Stimulated activated CD4-positive, alpha-beta T cell treated with anti-CD3 and anti-CD28 coated beads, Interleukin-1b, Interleukin-23, amount 100 ng/mL, for 1 hour (primary cell): Measurements from ENCODE around the gene PKP1.

Source experiments
- DNase-seq, 2 donors: peaks; one replicate each; pipeline ENCODE4 v3.0.0-alpha.2; 2020; ENCODE audit warnings: low read depth in 2 of 2

Gene PKP1

DNA sequence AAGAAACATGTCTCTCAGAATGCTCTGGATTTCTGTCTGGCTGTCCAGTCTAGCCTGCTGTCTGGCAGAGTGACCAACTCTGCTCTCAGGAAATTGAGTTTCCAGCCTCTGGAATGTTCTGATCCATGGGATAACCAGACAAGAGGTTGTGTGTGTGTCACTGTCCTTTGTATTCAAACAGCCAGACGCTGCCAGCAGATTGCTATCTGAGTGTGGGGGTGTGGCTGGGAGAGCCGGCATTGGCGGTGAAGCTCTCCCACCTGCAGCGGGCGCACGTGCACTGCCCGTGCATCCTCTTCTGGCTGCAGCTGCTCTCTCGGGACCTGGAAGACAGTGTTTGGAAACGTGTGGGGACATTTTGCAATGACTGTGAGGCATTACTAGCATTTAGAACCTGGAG is 26.1 kb downstream of the PKP1 start:
- DNase-seq = no peak

GRCh38 chr1:201310251-201310985 is 27.1 kb downstream of the PKP1 start:
- no peak for DNase-seq

GRCh38 chr1:201310986-201311355 is 27.7 kb downstream of the PKP1 start:
- DNase-seq = no peak

DNA sequence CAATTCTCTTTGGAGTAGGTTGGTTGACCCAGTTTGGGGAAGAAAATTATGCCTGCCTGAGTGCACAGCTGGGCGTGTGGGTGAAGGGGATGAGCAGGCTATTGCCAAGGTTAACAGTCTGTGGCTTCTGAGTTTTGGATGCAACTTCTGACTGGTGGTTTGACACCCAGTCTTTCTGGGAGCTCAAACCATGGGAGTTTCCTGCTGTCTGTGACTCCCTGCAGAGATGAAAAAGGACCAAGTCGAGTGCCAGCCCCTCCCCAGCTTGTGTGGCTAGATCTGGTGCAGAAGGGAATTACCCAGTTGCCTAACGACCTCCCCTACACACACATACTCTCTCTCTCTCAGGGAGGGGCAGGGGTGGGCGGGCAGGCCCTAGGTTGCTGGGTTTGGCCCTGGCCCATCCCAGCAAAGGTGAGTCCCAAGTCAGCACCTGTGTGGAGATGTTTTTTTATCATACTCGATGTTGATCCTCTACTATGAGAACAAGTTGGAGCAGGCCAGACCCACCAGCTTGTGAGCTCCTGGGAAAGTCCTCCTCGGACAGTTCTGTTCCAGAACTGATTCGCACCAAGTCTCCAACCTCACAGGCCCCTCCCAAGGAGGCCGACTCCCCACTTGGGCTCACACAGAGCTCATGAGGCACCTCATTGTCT is 28.2 kb downstream of the PKP1 start:
- DNase-seq = no peak

- no peak for DNase-seq
Measured at GRCh38 chr1:201312298-201312697, 29.0 kb downstream of the PKP1 start.

DNA sequence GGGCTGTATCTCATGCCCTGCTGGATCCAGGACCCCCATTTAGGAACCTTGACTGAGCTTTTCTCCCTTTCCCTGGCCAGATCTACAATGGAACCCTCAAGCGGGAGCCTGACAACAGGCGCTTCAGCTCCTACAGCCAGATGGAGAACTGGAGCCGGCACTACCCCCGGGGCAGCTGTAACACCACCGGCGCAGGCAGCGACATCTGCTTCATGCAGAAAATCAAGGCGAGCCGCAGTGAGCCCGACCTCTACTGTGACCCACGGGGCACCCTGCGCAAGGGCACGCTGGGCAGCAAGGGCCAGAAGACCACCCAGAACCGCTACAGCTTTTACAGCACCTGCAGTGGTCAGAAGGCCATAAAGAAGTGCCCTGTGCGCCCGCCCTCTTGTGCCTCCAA is 29.8 kb downstream of the PKP1 start:
- no peak for DNase-seq

GRCh38 chr1:201316556-201316955 is 33.2 kb downstream of the PKP1 start:
- DNase-seq = no peak

DNA sequence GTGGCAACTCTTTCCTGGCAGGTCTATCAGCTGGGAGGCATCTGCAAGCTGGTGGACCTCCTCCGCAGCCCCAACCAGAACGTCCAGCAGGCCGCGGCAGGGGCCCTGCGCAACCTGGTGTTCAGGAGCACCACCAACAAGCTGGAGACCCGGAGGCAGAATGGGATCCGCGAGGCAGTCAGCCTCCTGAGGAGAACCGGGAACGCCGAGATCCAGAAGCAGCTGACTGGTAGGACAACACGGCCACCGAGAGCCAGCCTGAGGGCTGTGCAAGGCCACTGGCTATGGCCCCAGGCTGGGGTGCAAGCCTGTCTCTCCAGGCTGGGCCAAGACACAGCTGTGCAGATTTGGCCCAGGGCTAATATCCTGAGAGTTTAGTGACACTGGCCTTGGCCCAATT is 34.2 kb downstream of the PKP1 start:
- no peak for DNase-seq

DNA sequence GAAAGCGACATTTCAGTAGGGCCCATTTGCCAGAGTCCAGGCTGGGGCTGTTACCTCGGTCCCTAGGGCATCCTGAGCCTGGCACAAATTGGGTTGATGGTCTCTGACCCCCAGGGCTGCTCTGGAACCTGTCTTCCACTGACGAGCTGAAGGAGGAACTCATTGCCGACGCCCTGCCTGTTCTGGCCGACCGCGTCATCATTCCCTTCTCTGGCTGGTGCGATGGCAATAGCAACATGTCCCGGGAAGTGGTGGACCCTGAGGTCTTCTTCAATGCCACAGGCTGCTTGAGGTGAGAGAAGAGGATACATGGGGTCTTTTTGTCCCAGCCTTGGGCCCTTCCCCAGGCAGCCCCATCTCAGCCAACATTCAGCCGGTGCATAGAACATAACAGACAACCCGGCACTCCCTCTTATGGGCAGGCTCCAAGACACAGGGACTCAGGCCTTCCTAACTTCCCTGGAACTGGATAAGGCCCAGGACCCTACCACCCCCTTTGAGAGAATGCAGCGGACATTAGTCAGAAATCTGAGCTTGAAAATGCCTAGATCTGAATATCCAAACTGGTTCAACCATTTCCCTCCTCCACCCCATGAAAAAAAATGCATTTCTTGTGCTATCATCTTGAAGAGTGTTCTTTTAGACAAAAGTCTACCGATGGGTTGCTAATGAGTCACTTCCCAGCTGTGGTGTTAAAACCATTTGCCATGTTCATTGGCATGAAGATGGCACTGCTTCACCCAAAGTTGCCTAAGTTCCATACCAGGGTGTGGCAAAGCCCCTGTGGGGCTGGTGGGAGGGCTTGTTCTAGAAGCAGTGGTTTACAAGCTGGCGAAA is 35.4 kb downstream of the PKP1 start:
- DNase-seq = no peak

DNA sequence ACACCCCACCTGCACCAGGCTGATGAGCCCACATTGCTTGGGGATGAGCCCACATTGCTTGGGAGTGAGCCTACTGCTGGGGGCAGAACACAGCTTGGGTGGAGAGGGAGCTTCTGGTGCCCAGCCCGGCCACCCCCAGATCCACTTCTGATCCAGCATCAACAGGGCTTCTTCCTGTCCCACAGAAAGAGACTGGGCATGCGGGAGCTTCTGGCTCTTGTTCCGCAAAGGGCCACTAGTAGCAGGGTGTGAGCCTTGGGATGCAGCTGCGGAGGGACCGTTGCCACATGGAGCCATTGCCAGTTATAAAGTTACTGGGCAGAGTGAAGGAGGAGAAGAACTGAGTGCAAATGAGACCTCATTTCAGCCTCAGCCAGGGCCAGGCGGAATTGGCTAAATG is 36.3 kb downstream of the PKP1 start:
- DNase-seq = no peak

DNA sequence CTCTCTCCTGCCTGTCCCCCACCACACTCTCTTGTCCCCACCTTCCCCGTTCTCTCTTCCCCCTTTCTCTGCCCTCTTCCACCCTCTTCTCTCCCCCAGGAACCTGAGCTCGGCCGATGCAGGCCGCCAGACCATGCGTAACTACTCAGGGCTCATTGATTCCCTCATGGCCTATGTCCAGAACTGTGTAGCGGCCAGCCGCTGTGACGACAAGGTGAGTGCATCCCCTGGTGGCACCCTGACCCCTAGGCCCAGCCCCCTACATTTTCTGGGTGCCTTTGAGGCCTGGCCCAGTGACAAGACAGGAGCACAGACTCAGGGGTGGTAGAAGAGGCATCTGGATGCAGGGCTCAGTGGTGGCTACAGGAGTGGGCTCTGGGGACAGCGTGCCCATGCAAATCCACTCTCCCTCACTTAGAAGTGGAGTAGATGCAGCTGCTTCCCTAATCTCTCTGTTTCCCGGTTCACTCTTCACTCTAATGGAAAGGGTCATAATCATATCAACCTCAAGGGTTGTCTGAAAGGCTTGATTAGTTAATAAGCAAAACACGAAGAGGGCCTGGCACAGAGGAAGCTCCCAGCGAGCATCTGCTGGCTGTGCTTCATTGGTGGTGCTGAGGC is 37.0 kb downstream of the PKP1 start:
- no peak for DNase-seq

- no peak for DNase-seq
Measured at GRCh38 chr1:201321826-201322390, 38.6 kb downstream of the PKP1 start.

- DNase-seq = no peak
Measured at GRCh38 chr1:201322653-201323510, 39.6 kb downstream of the PKP1 start.

- no peak for DNase-seq
Measured at GRCh38 chr1:201324306-201324705, 41.0 kb downstream of the PKP1 start.

GRCh38 chr1:201324821-201325677 is 41.7 kb downstream of the PKP1 start:
- DNase-seq = no peak

DNA sequence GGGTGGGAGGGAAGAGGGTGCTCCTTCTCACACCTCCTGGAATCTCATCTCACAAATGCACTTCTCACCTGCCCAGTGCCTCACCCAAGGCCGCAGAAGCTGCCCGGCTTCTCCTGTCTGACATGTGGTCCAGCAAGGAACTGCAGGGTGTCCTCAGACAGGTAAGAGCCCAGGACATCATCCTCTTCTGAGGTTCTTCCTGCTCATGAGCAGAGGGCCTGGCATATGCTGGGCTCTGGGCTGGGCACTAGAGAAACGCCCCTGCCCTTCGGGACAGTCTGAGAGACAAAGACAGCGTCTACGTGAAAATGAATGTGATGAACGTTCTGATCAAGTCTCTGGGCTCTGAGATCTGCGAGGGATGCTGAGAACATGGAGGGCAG is 42.4 kb downstream of the PKP1 start:
- DNase-seq = no peak

DNA sequence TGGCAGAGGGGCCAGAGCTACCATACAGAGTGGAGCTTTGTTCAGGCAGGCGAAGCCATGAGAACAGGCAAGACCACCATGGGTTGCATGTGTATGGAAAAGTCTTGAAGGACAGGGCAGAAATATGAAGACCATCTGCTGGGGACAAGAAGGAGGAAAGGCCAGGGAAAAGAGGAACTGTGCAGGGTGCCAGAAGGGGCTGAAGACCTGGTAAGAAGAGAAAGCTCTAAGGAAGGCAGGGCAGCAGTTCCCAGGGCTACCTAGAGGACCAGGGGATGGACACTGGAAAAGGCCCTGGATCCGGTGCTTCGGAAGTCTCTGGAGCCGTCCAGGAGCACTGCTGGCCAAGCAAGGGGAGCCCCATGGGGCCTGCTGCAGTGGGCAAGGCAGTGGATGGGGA is 43.4 kb downstream of the PKP1 start:
- DNase-seq = no peak

DNA sequence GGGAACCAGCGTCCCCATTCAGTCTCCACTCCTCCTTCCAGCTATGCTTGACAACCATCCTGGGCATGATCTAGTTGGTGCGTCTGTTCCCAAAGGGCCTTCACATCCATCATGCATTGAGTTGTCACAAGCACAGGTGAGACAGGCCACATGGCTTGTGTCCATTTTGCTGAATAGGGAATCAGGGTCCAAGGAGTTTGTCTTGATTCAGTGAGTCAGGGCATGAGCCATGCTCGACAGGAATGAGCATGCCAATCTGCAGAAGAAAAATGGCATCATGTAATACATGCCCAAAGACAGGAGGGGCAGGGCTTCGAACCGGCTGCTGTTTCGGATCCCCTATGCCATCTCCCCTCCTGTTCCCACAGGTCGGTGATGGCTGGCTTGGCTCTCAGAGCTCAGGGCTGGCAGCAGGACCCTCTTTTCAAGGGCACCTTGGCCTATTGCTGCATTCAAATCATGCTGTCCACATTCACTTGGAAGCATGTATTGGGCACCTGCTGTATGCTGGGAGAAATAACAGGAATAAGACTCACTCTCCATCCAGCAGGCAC is 44.5 kb downstream of the PKP1 start:
- DNase-seq = no peak

GRCh38 chr1:201328576-201328975 is 45.3 kb downstream of the PKP1 start:
- DNase-seq = no peak

- no peak for DNase-seq
Measured at GRCh38 chr1:201329286-201329685, 46.0 kb downstream of the PKP1 start.
